Natural killer cell (primary cell): ENCODE data around the gene CLN5. TPM values are rescaled to one million over a fixed set of nuclear protein-coding genes. Genes with fewer than 3 reads are reported as not detected.

Experiments used
- ATAC-seq, 3 donors: fragments of 150-1000 bp in 2 of 3; fragments of 200-7000 bp in 1 of 3; cut with Tn5 transposase; 1 replicate in 1 of 3; 2 replicates in 2 of 3; pipeline ENCODE4 v1.10.0; 2021; ENCODE audit warnings: mild to moderate bottlenecking in 2 of 3, moderate library complexity in 2 of 3
- DNase-seq, 2 donors: peaks; one replicate each; pipeline versions ENCODE4 v3.0.0 to v3.0.0-alpha.2; 2013 to 2021; ENCODE audit warnings: mixed read lengths in 1 of 2
- H3K27ac ChIP-seq: one replicate; pipeline ENCODE4 v1.5.1; 2013; ENCODE audit warnings: mild to moderate bottlenecking, low read length
- H3K27me3 ChIP-seq: one replicate; pipeline ENCODE4 v1.6.1; 2013; ENCODE audit warnings: low read length; ENCODE audit not compliant: control insufficient read depth, insufficient read depth
- H3K36me3 ChIP-seq: one replicate; pipeline ENCODE4 v1.6.1; 2013; ENCODE audit warnings: low read length; ENCODE audit not compliant: control insufficient read depth, insufficient read depth
- H3K4me1 ChIP-seq: one replicate; pipeline ENCODE4 v1.6.1; 2013; ENCODE audit warnings: low read length; ENCODE audit not compliant: control insufficient read depth, insufficient read depth
- H3K4me3 ChIP-seq: one replicate; pipeline ENCODE4 v1.5.1; 2013; ENCODE audit warnings: low read length
- H3K9me3 ChIP-seq: one replicate; pipeline ENCODE4 v1.6.1; 2013; ENCODE audit warnings: low read length; ENCODE audit not compliant: control insufficient read depth, insufficient read depth
- H3K27ac Mint-ChIP-seq, 2 donors: one replicate each; pipeline ENCODE4 v1.8.0; 2022; ENCODE audit warnings: mild to moderate bottlenecking in 2 of 2, mixed read lengths in 2 of 2, moderate library complexity in 1 of 2
- H3K27me3 Mint-ChIP-seq, 2 donors: one replicate each; pipeline ENCODE4 v1.8.0; 2022; ENCODE audit warnings: low read depth in 2 of 2, mixed read lengths in 2 of 2
- H3K36me3 Mint-ChIP-seq: one replicate; pipeline ENCODE4 v1.8.0; 2022; ENCODE audit warnings: mixed read lengths
- H3K4me1 Mint-ChIP-seq, 2 donors: one replicate each; pipeline ENCODE4 v1.8.0; 2022; ENCODE audit warnings: mixed read lengths in 2 of 2
- H3K4me3 Mint-ChIP-seq: one replicate; pipeline ENCODE4 v1.8.0; 2022; ENCODE audit warnings: mild to moderate bottlenecking, moderate library complexity, mixed read lengths
- H3K9me3 Mint-ChIP-seq, 2 donors: one replicate each; pipeline ENCODE4 v1.8.0; 2022; ENCODE audit warnings: mixed read lengths in 2 of 2
- WGBS: methylation state at CpG from one replicate; pipeline ENCODE4 v1.1.7; 2013; ENCODE audit warnings: missing lambda C conversion rate; ENCODE audit not compliant: insufficient coverage; 5-methylcytosine and 5-hydroxymethylcytosine counted together
- intact Hi-C: fragments of 100-400 bp; cut with micrococcal nuclease; formaldehyde crosslinking; loops from one replicate; pipeline ENCODE4 v1.14.2; 2022
- total RNA-seq, 4 donors: library from RNA; stranded (reverse); fragments of 120-200 nt in 1 of 4; gene quantifications; one replicate each; pipeline versions ENCODE4 v1.2.3 to v1.2.4, GENCODE V29; 2013 to 2022
- TF ChIP-seq, protein P1 (sequence below): fragments of 200-600 bp; IDR thresholded peaks from one replicate; pipeline ENCODE4 v1.8.0; 2022; ENCODE audit warnings: antibody characterized with exemption

CLN5 gene
- total RNA-seq, 3 donors from 2014 or later (not counting 1 experiment from before 2014, with no cell fraction given), result 12.0 to 14.4 (median 13.9) TPM

DNA sequence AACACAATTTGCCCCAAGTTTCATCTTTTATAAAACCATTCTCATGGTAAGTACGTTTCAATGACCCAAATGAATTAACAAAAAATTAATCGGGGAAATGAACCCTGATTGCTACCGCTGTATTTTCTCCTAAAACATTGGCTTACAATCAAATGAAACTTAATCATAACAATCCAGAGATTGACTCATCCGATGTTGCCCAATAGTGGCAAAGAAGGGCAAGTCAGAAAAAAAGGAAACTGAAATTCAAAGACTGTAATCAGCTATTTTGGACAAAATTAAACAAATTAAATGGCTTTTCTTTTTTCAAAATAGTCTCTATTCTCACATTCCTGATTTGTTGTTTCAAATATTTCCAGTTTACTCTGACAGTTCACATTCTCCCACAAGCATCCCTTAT lies 47.4 kb upstream of the CLN5 start:
- Mint-ChIP-seq H3K4me3 (no peak overlapping the region), H3K27ac (no peak overlapping the region), H3K4me1 (no peaks in the 10 kb centered on the region), H3K9me3 (no peaks in the 10 kb centered on the region), H3K36me3 (no peaks in the 10 kb centered on the region), H3K27me3 (peaks cover 20 to 40% of the 10 kb centered on the region in 2 donors)
- Histone ChIP-seq H3K9me3 (no peaks in the 10 kb centered on the region), H3K4me3 (no peak overlapping the region), H3K36me3 (no peaks in the 10 kb centered on the region), H3K4me1 (no peaks in the 10 kb centered on the region), H3K27ac (no peak overlapping the region), H3K27me3 (no peaks in the 10 kb centered on the region)
- ATAC-seq, result no peak
- TF ChIP-seq, protein P1, sequence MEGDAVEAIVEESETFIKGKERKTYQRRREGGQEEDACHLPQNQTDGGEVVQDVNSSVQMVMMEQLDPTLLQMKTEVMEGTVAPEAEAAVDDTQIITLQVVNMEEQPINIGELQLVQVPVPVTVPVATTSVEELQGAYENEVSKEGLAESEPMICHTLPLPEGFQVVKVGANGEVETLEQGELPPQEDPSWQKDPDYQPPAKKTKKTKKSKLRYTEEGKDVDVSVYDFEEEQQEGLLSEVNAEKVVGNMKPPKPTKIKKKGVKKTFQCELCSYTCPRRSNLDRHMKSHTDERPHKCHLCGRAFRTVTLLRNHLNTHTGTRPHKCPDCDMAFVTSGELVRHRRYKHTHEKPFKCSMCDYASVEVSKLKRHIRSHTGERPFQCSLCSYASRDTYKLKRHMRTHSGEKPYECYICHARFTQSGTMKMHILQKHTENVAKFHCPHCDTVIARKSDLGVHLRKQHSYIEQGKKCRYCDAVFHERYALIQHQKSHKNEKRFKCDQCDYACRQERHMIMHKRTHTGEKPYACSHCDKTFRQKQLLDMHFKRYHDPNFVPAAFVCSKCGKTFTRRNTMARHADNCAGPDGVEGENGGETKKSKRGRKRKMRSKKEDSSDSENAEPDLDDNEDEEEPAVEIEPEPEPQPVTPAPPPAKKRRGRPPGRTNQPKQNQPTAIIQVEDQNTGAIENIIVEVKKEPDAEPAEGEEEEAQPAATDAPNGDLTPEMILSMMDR, result no peak
- intact Hi-C loops, result no loop called here
- 91% methylated on average over 4 of the region's 4 CpGs for WGBS
- DNase-seq, result no peak

DNA sequence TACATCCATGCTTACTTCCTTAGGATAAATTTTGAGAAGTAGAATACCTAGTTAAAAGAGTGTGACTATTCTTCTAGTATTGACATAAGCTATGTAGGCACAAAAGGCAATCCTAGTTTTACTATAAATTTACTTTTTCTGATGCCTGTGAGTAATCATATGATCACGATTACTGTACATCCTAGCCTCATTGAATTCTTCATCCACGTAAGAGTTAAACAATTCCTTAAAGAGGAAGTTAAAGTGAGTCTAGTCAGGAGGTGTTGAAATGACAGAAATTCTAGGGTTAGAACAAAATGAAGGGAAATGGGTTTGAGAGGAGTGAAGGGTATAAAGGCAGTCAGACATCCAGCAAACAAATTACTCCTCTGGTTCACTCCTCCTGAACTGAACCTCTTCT lies 43.7 kb upstream of the CLN5 start, which contains the start of gene ACOD1:
Gene ACOD1 (plus strand): TSS at position 363 of the 400 bp plus-strand sequence. CDS start 48 bp downstream, outside the sequence.
- no peak within 1 kb of the TSS for H3K27ac ChIP-seq

DNA sequence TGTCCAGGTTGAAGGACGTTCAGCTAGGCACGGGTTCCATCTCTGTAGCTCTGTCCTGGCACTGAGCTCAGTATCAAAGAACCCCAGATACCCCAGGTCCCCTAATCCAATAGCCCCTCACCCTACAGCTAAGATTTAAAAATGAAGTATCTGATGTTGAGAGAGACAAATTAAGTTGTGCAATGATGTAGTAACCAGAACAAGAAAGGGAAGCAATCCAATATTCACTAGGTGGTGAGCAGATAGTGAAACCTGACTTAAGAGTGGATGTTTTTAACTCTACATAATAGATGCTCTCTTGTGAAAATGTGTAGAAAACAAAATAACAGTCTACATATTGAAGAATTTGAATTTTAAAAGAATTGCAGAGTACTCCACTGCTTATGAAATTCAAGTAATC lies 41.8 kb upstream of the CLN5 start:
- H3K4me3 Mint-ChIP-seq, result no peak overlapping the region
- no peaks in the 10 kb centered on the region for H3K36me3 Mint-ChIP-seq
- no peak for ATAC-seq
- no peaks in the 10 kb centered on the region for H3K9me3 Mint-ChIP-seq
- H3K4me1 ChIP-seq, result no peaks in the 10 kb centered on the region
- peaks cover 27 to 55% of the 10 kb centered on the region in 2 donors for H3K27me3 Mint-ChIP-seq
- H3K4me3 ChIP-seq, result no peak overlapping the region
- 100% methylated on average over 2 of the region's 2 CpGs for WGBS
- no peaks in the 10 kb centered on the region for H3K36me3 ChIP-seq
- no peaks in the 10 kb centered on the region for H3K4me1 Mint-ChIP-seq
- no peak overlapping the region for H3K27ac Mint-ChIP-seq
- H3K9me3 ChIP-seq, result no peaks in the 10 kb centered on the region
- H3K27ac ChIP-seq, result no peak overlapping the region
- no peaks in the 10 kb centered on the region for H3K27me3 ChIP-seq
- intact Hi-C loops, result no loop called here
- DNase-seq, result no peak
- TF ChIP-seq, protein P1, result no peak

More for the DNA sequence above, 43.7 kb upstream of the CLN5 start, which contains the start of gene ACOD1:
- Mint-ChIP-seq H3K27ac (no peak within 1 kb of the TSS), H3K9me3 (no peaks in the 10 kb centered on the region), H3K4me3 (no peak within 1 kb of the TSS), H3K4me1 (no peaks in the 10 kb centered on the region), H3K27me3 (peaks cover 27 to 51% of the 10 kb centered on the region in 2 donors), H3K36me3 (no peaks in the 10 kb centered on the region)
- no peaks in the 10 kb centered on the region for H3K36me3 ChIP-seq
- TF ChIP-seq, protein P1, result no peak
- no peaks in the 10 kb centered on the region for H3K27me3 ChIP-seq
- ATAC-seq, result no peak
- no peaks in the 10 kb centered on the region for H3K9me3 ChIP-seq
- WGBS, result no CpG with 5 or more reads among the region's 2 CpGs
- intact Hi-C loops, result no loop called here
- no peak for DNase-seq
- H3K4me1 ChIP-seq, result no peaks in the 10 kb centered on the region
- no peak within 1 kb of the TSS for H3K4me3 ChIP-seq

DNA sequence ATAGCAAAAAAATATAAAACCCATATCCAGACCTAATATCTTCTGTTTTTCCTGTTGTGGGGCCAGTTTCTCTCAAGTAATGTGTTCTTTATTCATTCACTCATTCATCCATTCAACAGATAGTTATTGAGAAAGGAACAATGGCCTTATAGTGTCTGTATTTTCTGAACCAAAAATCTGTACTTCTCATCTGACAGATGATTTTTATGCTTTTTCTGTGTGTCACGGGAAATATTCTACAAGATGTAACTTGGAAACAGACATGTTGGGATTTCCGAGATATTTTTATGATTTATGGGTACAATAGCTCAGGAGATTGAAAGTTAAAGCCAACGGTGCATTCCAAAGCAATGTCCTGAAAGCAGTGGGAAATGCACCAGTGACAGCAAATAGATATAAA lies 37.9 kb upstream of the CLN5 start:
- Histone ChIP-seq H3K4me3 (no peak overlapping the region), H3K27me3 (no peaks in the 10 kb centered on the region), H3K36me3 (no peaks in the 10 kb centered on the region), H3K4me1 (no peaks in the 10 kb centered on the region), H3K27ac (no peak overlapping the region), H3K9me3 (no peaks in the 10 kb centered on the region)
- Mint-ChIP-seq H3K27me3 (peaks cover 21 to 61% of the 10 kb centered on the region in 2 donors), H3K9me3 (no peaks in the 10 kb centered on the region), H3K27ac (no peak overlapping the region), H3K4me1 (no peaks in the 10 kb centered on the region), H3K36me3 (no peaks in the 10 kb centered on the region), H3K4me3 (no peak overlapping the region)
- DNase-seq (no peak), ATAC-seq (no peak)
- 89% methylated on average over 3 of the region's 3 CpGs for WGBS
- TF ChIP-seq, protein P1, result no peak
- intact Hi-C loops, result no loop called here
